H1 (cell line): Measurements from ENCODE around the gene PLXNA4. TPM values are rescaled to one million over a fixed set of nuclear protein-coding genes. Genes with fewer than 3 reads are reported as not detected.

ENCODE experiments used
- CTCF ChIA-PET: fragments of 300-600 bp; sonication (Branson Sonifier 250); formaldehyde crosslinking; loops from one replicate; lab custom pipeline; 2021; ENCODE audit not compliant: partially characterized antibody; lab: Charles Lee
- POLR2A ChIA-PET: fragments of 300-600 bp; sonication (Branson Sonifier 250); formaldehyde crosslinking; loops from one replicate; lab custom pipeline; 2021; ENCODE audit warnings: inconsistent platforms; ENCODE audit not compliant: partially characterized antibody; lab: Charles Lee
- DNase-seq, 2 experiments: peaks; one replicate each; pipeline versions ENCODE4 v3.0.0 to v3.0.0-alpha.2; 2010 to 2022; ENCODE audit warnings: low spot score in 2 of 2, low read depth in 1 of 2, mixed read lengths in 1 of 2
- FAIRE-seq: peaks from 2 replicates; lab custom pipeline; 2011; peaks lifted over from hg19 to GRCh38; lab: Jason Lieb, UNC
- H2AFZ ChIP-seq: 2 replicates; pipeline ENCODE4 v1.8.1; 2012; ENCODE audit warnings: low read length, inconsistent platforms
- H2AK5ac ChIP-seq: 2 replicates; pipeline ENCODE4 v1.6.1; 2013; ENCODE audit warnings: low read depth, low read length
- H2BK120ac ChIP-seq: replicated peaks from 2 replicates; pipeline ENCODE3; 2013; ENCODE audit warnings: low read depth, low read length, inconsistent platforms
- H2BK12ac ChIP-seq: 2 replicates; pipeline ENCODE4 v1.6.1; 2013; ENCODE audit warnings: low read depth, low read length
- H2BK15ac ChIP-seq: 2 replicates; pipeline ENCODE4 v1.6.1; 2013; ENCODE audit warnings: low read length
- H2BK20ac ChIP-seq: 2 replicates; pipeline ENCODE4 v1.6.1; 2013; ENCODE audit warnings: low read length
- H2BK5ac ChIP-seq: 2 replicates; pipeline ENCODE4 v1.6.1; 2013; ENCODE audit warnings: low read depth, low read length
- H3K14ac ChIP-seq: 2 replicates; pipeline ENCODE4 v1.6.1; 2013; ENCODE audit warnings: inconsistent platforms; ENCODE audit not compliant: insufficient read length
- H3K18ac ChIP-seq: 2 replicates; pipeline ENCODE4 v1.6.1; 2013; ENCODE audit warnings: low read length; ENCODE audit errors: extremely low read depth
- H3K23ac ChIP-seq: 2 replicates; pipeline ENCODE4 v1.6.1; 2013; ENCODE audit warnings: inconsistent platforms; ENCODE audit not compliant: insufficient read length
- H3K23me2 ChIP-seq: 2 replicates; pipeline ENCODE4 v1.6.1; 2013; ENCODE audit warnings: low read depth, low read length
- H3K27ac ChIP-seq: 2 replicates; pipeline ENCODE4 v1.6.1; 2011; ENCODE audit warnings: low read depth, low read length, inconsistent platforms
- H3K27me3 ChIP-seq, 4 experiments: replicated peaks in 1 of 4; 1 replicate in 1 of 4; 2 replicates in 3 of 4; pipeline versions ENCODE4 v1.6.1 to v1.8.1; 2011 to 2013; ENCODE audit warnings: low read length in 3 of 4, mild to moderate bottlenecking in 3 of 4, inconsistent platforms in 2 of 4, mixed read lengths in 2 of 4, moderate library complexity in 1 of 4; ENCODE audit not compliant: control insufficient read depth in 3 of 4, insufficient read depth in 3 of 4; ENCODE audit errors: extremely low read depth in 1 of 4
- H3K36me3 ChIP-seq, 4 experiments: 2 replicates each; pipeline versions ENCODE4 v1.6.1 to v1.8.1; 2011 to 2013; ENCODE audit warnings: mild to moderate bottlenecking in 4 of 4, low read length in 3 of 4, moderate library complexity in 2 of 4, control low read depth in 1 of 4, inconsistent platforms in 1 of 4; ENCODE audit not compliant: insufficient read depth in 4 of 4, control insufficient read depth in 2 of 4
- H3K4ac ChIP-seq: replicated peaks from 2 replicates; pipeline ENCODE3; 2013; ENCODE audit warnings: low read length, low read depth, mixed read lengths, inconsistent platforms; ENCODE audit not compliant: insufficient read length
- H3K4me1 ChIP-seq, 4 experiments: replicated peaks in 1 of 4; 1 replicate in 1 of 4; 2 replicates in 3 of 4; pipeline versions ENCODE4 v1.6.1 to v1.8.1; 2011 to 2013; ENCODE audit warnings: low read length in 3 of 4, inconsistent platforms in 2 of 4, mixed read lengths in 1 of 4; ENCODE audit not compliant: insufficient read depth in 4 of 4, control insufficient read depth in 3 of 4
- H3K4me2 ChIP-seq, 2 experiments: 2 replicates each; pipeline versions ENCODE4 v1.6.1 to v1.8.1; 2011 to 2013; ENCODE audit warnings: low read depth in 2 of 2, low read length in 2 of 2, control low read depth in 1 of 2, inconsistent platforms in 1 of 2, mild to moderate bottlenecking in 1 of 2; ENCODE audit not compliant: insufficient read depth in 1 of 2
- H3K4me3 ChIP-seq, 4 experiments: fragments of 200-600, 300-600 bp in 1 of 4; sonication (generic), shearing (Covaris generic), sonication (Bioruptor Twin) in 1 of 4; 2 replicates each; pipeline versions ENCODE4 v1.5.1 to v1.8.1; 2011 to 2016; ENCODE audit warnings: low read length in 4 of 4, low read depth in 3 of 4, control low read depth in 2 of 4, inconsistent platforms in 2 of 4, mild to moderate bottlenecking in 2 of 4, mixed read lengths in 1 of 4, moderate library complexity in 1 of 4; ENCODE audit not compliant: insufficient read depth in 2 of 4; ENCODE audit errors: extremely low read depth in 1 of 4
- H3K56ac ChIP-seq: replicated peaks from 2 replicates; pipeline ENCODE3; 2013; ENCODE audit warnings: low read depth, mild to moderate bottlenecking, mixed read lengths, low read length, inconsistent platforms; ENCODE audit not compliant: insufficient read length
- H3K79me1 ChIP-seq: 2 replicates; pipeline ENCODE4 v1.6.1; 2013; ENCODE audit warnings: low read depth, low read length, control low read depth
- H3K79me2 ChIP-seq, 2 experiments: 2 replicates each; pipeline versions ENCODE4 v1.6.1 to v1.8.1; 2012 to 2013; ENCODE audit warnings: low read length in 2 of 2, mild to moderate bottlenecking in 2 of 2, inconsistent platforms in 1 of 2; ENCODE audit not compliant: insufficient read depth in 2 of 2, control insufficient read depth in 1 of 2
- H3K9ac ChIP-seq, 4 experiments: replicated peaks in 1 of 4; 1 replicate in 1 of 4; 2 replicates in 3 of 4; pipeline versions ENCODE4 v1.6.1 to v1.8.1; 2011 to 2013; ENCODE audit warnings: low read depth in 3 of 4, low read length in 3 of 4, control low read depth in 2 of 4, mild to moderate bottlenecking in 2 of 4, moderate library complexity in 2 of 4, inconsistent platforms in 1 of 4; ENCODE audit errors: extremely low read depth in 1 of 4
- H3K9me3 ChIP-seq, 2 experiments: 2 replicates each; pipeline versions ENCODE4 v1.6.1 to v1.8.1; 2012 to 2013; ENCODE audit warnings: mild to moderate bottlenecking in 2 of 2, moderate library complexity in 2 of 2, control low read depth in 1 of 2, inconsistent platforms in 1 of 2, low read depth in 1 of 2, low read length in 1 of 2, mixed read lengths in 1 of 2; ENCODE audit not compliant: insufficient read depth in 2 of 2
- H4K20me1 ChIP-seq, 2 experiments: replicated peaks in 1 of 2; 2 replicates each; pipeline versions ENCODE3 to v1.8.1; 2011 to 2013; ENCODE audit warnings: inconsistent platforms in 2 of 2, low read length in 2 of 2, mild to moderate bottlenecking in 1 of 2; ENCODE audit not compliant: insufficient read depth in 2 of 2, control insufficient read depth in 1 of 2
- H4K5ac ChIP-seq: 2 replicates; pipeline ENCODE4 v1.6.1; 2013; ENCODE audit warnings: low read length, low read depth, mixed read lengths, inconsistent platforms; ENCODE audit not compliant: insufficient read length
- H4K8ac ChIP-seq: 2 replicates; pipeline ENCODE4 v1.8.0; 2013; ENCODE audit warnings: mild to moderate bottlenecking, moderate library complexity, low read length, inconsistent platforms; ENCODE audit not compliant: insufficient read depth; ENCODE audit errors: extremely low read depth
- H4K91ac ChIP-seq: replicated peaks from 2 replicates; pipeline ENCODE3; 2013; ENCODE audit warnings: low read length, mixed read lengths, inconsistent platforms; ENCODE audit not compliant: insufficient read length
- RAD21 ChIP-seq, 2 experiments: IDR thresholded peaks in 1 of 2; conservative IDR thresholded peaks in 1 of 2; 2 replicates each; pipeline ENCODE4 v1.6.1; 2011; ENCODE audit warnings: low read depth in 2 of 2, low read length in 2 of 2, improper control_type of control experiment in 1 of 2, inconsistent platforms in 1 of 2, mild to moderate bottlenecking in 1 of 2, moderate library complexity in 1 of 2
- WGBS, 2 experiments: shearing (Covaris generic) in 1 of 2; methylation state at CpG; one replicate each; pipeline versions ENCODE4 v1.1.6 to v1.1.7; 2013 to 2015; ENCODE audit warnings: low lambda C conversion rate in 2 of 2, mixed read lengths in 2 of 2, inconsistent platforms in 1 of 2, low coverage in 1 of 2, missing lambda C conversion rate in 1 of 2; ENCODE audit not compliant: insufficient replicate concordance in 2 of 2, insufficient coverage in 1 of 2, insufficient read length in 1 of 2; ENCODE audit errors: extremely low coverage in 1 of 2, missing lambda C conversion rate in 1 of 2; 5-methylcytosine and 5-hydroxymethylcytosine counted together
- polyA plus RNA-seq, 7 experiments: library from polyadenylated mRNA; depleted of rRNA in 3 of 7; stranded (reverse) in 5 of 7; unstranded in 2 of 7; fragments of >200 nt in 5 of 7; fragments of 200-250 nt in 2 of 7; gene quantifications; 1 replicate in 5 of 7; 2 replicates in 1 of 7; 4 replicates in 1 of 7; pipeline versions ENCODE4 v1.2.1 to v1.2.3, GENCODE V29; 2011 to 2013; ENCODE audit warnings: missing spikeins in 2 of 7, mixed read lengths in 2 of 7
- total RNA-seq: library from RNA; stranded (reverse); fragmentation: NEBNext Ultra II Directional; extraction: Animal tissue kit (Norgen Biotek cat#: 25700); gene quantifications from 2 replicates; pipeline ENCODE4 v1.2.1, GENCODE V29; 2021

PLXNA4 gene
- total and polyA plus RNA-seq, 2 of the 8 experiments (the other 6 are each of a cell fraction or from before 2014, with no cell fraction given) = 0.76 to 0.79 TPM

DNA sequence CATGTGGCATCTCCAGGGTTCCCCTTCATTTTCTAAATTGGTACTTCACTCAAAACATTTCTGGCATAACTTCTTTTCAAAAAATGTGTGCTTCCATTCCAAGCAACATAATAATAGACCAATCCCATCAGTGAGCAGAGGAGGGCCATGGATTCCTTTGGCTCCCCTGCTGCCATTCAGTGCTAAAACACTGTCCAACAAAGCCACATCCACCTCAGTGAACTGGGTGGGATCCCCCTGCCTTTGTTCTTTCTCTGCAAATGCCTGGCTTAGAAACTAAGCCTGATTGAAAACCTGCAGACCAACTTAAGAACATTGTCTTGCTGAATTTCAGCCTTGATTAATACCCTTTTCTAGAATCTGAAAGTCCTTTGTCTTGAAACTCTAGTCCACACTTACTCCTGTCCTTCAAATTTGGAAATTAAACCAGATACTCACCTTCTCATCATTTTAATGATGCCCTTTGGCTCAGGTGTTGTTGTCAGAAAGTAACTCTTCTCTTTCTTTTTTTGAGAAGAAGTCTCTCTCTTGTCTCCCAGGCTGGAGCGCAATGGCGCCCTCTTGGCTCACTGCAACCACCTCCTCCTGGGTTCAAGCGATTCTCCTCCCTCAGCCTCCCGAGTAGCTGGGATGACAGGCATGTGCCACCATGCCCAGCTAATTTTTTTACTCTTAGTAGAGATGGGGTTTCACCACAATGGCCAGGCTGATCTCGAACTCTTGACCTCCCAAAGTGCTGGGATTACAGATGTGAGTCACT lies 132.3 kb downstream of the PLXNA4 start:
- no peak overlapping the region for H4K91ac ChIP-seq
- H3K4me1 ChIP-seq = peaks cover 0 to 4% (median 3%) of the 10 kb centered on the region in 4 experiments; a peak in 5 of 7 replicates
- peak in 1 of 2 experiments; percentile 22; a peak in 1 of 4 replicates for TF ChIP-seq RAD21 (IDR thresholded peaks at IDR 0.05 in 1 of 2, conservative IDR thresholded peaks at IDR 0.05 in 1 of 2; ENCODE audit: low read depth in 2 of 2, low read length in 2 of 2)

More for the DNA sequence above, 132.3 kb downstream of the PLXNA4 start:
- H3K23me2 ChIP-seq = no peaks in the 10 kb centered on the region
- no peak overlapping the region for H4K5ac ChIP-seq
- no peak overlapping the region for H3K4me3 ChIP-seq
- H3K27me3 ChIP-seq = no peaks in the 10 kb centered on the region
- H3K9ac ChIP-seq = no peak overlapping the region
- no peaks in the 10 kb centered on the region for H3K79me1 ChIP-seq
- no peak overlapping the region for H2AFZ ChIP-seq
- H3K36me3 ChIP-seq = no peaks in the 10 kb centered on the region; a peak in 1 of 8 replicates
- no peak overlapping the region for H2BK12ac ChIP-seq
- H3K9me3 ChIP-seq = no peaks in the 10 kb centered on the region
- no peak overlapping the region for H3K18ac ChIP-seq
- FAIRE-seq (no peak), DNase-seq (peak in 1 of 2 experiments; percentile 51)
- H2BK120ac ChIP-seq = no peak overlapping the region
- H3K4ac ChIP-seq = no peak overlapping the region
- no peak overlapping the region for H2BK5ac ChIP-seq
- no peak overlapping the region for H3K14ac ChIP-seq
- CTCF ChIA-PET = interaction anchor here (0.7 to 1.4 kb wide), 6 partner anchors 8 to 525 kb away, joined by 3 to 5 read pairs (median 3); no protein-coding TSS in a partner anchor
- H2AK5ac ChIP-seq = no peak overlapping the region
- no peak overlapping the region for H3K27ac ChIP-seq
- POLR2A ChIA-PET = no interaction called here
- H2BK20ac ChIP-seq = no peak overlapping the region
- WGBS, 2 experiments = 92% methylated on average over 5 of the region's 5 CpGs; no CpG with 5 or more reads in 1 of the 2 experiments
- no peaks in the 10 kb centered on the region for H4K20me1 ChIP-seq
- no peak overlapping the region for H3K56ac ChIP-seq
- H2BK15ac ChIP-seq = no peak overlapping the region
- H3K79me2 ChIP-seq = no peaks in the 10 kb centered on the region
- H4K8ac ChIP-seq = no peak overlapping the region
- H3K23ac ChIP-seq = no peak overlapping the region
- H3K4me2 ChIP-seq = no peak overlapping the region
